ENCODE measurements around the gene CEBPA.

DNA sequence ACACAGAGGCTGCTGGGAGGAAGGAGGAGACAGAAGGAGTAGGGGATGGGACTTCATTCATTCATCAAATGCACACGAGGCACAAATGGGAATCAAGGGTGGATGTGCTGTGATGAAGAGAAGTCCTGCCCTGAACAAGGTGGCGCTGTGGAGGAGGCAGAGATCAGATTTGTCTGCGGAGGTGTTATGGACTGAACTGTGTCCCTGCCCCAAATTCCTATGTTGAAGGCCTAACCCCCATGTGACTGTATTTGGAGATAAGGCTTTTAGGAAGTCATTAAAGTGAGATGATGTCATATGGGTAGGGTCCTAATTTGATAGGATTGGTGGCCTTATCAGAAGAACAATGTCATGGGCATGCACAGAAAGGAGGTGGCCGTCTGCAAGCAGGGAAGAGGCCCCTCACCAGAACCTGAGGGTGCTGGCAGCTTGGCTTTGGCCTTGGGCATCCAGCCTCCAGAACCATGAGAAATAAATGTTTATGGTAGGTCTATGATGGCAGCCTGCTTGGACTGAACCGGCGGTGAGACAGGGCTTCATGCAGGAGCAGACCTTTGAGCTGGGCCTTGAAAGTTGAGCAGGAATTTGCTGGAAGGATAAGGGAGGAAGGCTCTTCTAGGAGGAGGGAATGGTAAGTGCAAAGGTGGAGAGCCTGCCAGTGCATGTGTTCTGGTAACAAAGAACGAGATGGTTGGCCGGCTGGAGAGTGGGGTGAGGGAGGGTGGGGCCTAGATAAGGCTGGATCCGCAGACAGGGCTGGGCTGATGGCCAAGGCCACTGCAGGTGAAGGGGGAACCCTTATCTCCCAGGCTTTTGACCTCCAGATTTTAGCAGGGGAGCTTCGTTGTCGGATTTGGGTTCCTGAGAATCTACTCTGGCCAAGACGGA lies 2.7 kb upstream of the CEBPA start:
- TF ChIP-seq MAX (IDR thresholded peaks at IDR 0.05; ENCODE audit: low read depth, low read length) = no peak
- peak; percentile 11 for TF ChIP-seq CTCF (IDR thresholded peaks at IDR 0.05; ENCODE audit: low read depth, low read length)
- TF ChIP-seq POLR2A (IDR thresholded peaks at IDR 0.05; ENCODE audit: extremely low read depth, insufficient read length) = no peak

Measured in NB4 (cell line).